GM19239 (cell line): ENCODE results near the gene FANCC.

Experiments used
- DNase-seq: peaks from one replicate; pipeline ENCODE4 v3.0.0; 2011; ENCODE audit warnings: low spot score; ENCODE audit not compliant: insufficient read length
- FAIRE-seq: peaks from 2 replicates; lab custom pipeline; 2011; peaks lifted over from hg19 to GRCh38; lab: Jason Lieb, UNC

The FANCC gene

GRCh38 chr9:95092262-95093072, 225.0 kb downstream of the FANCC start:
- FAIRE-seq (no peak), DNase-seq (no peak)

GRCh38 chr9:95091601-95092261, 225.8 kb downstream of the FANCC start:
- DNase-seq: no peak
- no peak for FAIRE-seq

- DNase-seq: no peak
- FAIRE-seq: no peak
These were observed 226.5 kb downstream of the FANCC start for GRCh38 chr9:95090871-95091577.

GRCh38 chr9:95090023-95090791, 227.3 kb downstream of the FANCC start:
- DNase-seq (no peak), FAIRE-seq (no peak)

- FAIRE-seq: no peak
- DNase-seq: no peak
These were observed 228.1 kb downstream of the FANCC start for GRCh38 chr9:95089257-95090022.

GRCh38 chr9:95088421-95089161, 228.9 kb downstream of the FANCC start:
- no peak for DNase-seq

GRCh38 chr9:95087659-95088242, 229.8 kb downstream of the FANCC start:
- FAIRE-seq: no peak
- DNase-seq: no peak

More at GRCh38 chr9:95088421-95089161, 228.9 kb downstream of the FANCC start:
- no peak for FAIRE-seq

GRCh38 chr9:95086564-95086955, 230.9 kb downstream of the FANCC start:
- no peak for FAIRE-seq
- no peak for DNase-seq

GRCh38 chr9:95085861-95086563, 231.5 kb downstream of the FANCC start:
- FAIRE-seq (no peak), DNase-seq (no peak)

- FAIRE-seq: no peak
- DNase-seq: no peak
These were observed 232.3 kb downstream of the FANCC start for GRCh38 chr9:95085036-95085770.

GRCh38 chr9:95084254-95084934, 233.1 kb downstream of the FANCC start:
- FAIRE-seq (no peak), DNase-seq (no peak)

GRCh38 chr9:95083086-95083768, 234.3 kb downstream of the FANCC start:
- DNase-seq (no peak), FAIRE-seq (no peak)

GRCh38 chr9:95082401-95083084, 235.0 kb downstream of the FANCC start:
- no peak for DNase-seq
- FAIRE-seq: no peak

GRCh38 chr9:95081998-95082397, 235.5 kb downstream of the FANCC start:
- FAIRE-seq (no peak), DNase-seq (no peak)

- FAIRE-seq (no peak), DNase-seq (no peak)
These were observed 236.4 kb downstream of the FANCC start for GRCh38 chr9:95080961-95081647.
